DMS79 treated with DMSO at 0.1 percent for 48 hours (cell line): ENCODE results near the gene TTLL10.
A peak's percentile ranks its signal among the peaks of the same experiment; 100 is the strongest.
"Not testable (repeated sequence)": the region's sequence is repeated elsewhere in the genome, so short reads cannot be mapped to it uniquely, and the experiment has no call there.

Source experiments
- DNase-seq: peaks from one replicate; lab custom pipeline; 2025; lab: John Stamatoyannopoulos, UW

Gene TTLL10

DNA sequence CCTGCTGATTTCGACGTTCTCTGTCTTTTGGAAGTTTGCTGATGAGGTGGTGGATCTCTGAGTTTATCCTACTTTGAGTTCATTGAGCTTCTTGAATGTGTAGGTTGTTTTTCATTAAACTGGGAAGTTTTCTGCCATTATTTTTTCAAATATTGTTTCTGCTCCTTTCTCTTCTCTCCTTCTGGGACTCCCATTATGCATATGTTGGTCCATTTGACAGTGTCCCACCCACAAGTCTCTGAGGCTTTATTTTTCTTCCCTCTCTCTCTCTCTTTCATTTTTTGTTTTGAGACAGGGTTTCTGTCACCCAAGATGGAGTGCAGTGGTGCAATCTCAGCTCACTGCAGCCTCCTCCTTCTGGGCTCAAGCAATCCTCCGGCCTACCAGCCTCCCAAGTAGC, 21.0 kb downstream of the TTLL10 start:
- no peak for DNase-seq

DNA sequence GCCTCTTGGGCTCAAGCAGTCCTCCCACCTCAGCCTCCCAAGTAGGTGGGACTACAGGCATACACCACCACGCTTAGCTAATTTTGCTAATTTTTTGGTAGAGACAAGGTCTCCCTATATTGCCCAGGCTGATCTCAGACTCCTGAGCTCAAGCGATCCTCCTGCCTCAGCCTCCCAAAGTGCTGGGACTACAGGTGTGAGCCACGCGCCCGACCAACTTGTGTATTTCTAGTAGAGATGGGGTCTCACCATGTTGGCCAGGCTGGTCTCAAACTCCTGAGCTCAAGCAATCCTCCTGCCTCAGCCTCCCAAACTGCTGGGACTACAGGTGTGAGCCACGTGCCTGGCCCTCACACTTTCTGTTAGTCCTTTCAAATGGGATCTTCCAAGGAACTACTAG, 22.0 kb downstream of the TTLL10 start:
- not testable (repeated sequence) for DNase-seq

DNA sequence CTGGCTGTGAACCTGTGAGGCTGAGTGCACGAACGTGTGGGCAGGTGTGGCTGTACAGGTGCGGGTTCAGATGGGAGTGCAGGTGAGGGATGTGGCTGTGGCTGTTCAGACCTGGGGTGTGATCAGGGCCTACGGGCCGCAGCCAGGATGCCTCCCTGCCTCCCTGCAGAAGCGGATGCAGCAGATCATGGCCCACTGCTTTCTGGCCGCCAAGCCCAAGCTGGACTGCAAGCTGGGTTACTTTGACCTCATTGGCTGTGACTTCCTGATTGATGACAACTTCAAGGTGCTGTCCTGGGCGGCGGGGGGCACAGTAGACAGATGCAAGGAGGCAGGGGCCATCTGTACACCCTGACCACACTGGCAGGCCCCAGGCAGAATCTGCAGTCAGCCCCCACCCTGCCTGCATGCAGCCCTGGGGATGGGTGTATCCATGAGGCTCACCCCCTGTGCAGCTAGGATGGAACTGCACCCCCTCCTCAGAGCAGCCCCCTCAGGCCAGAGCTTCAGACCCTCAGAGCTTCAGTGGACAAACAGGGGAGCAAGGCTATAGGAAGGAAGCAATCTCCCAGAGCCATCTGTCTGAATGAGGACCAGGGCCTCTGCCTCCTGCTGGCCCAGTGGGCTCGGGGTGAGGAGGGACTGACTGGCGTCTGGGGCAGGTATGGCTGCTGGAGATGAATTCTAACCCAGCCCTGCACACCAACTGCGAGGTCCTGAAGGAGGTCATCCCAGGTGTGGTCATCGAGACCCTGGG, 22.9 kb downstream of the TTLL10 start:
- no peak for DNase-seq

DNA sequence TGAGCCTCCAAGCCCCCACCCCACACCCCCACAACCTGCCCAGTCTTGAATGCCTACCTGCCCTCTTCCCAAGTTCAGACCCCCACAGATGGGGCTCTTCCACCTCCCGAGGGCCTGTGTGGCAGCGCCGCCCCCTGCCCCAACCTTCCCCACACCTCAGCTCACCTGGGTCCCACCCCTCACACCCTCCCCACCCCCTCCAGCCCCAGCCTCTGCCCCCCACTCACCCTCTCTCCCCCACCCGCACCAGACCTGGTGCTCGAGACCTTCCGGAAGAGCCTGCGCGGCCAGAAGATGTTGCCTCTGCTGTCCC, 23.5 kb downstream of the TTLL10 start:
- no peak for DNase-seq

DNA sequence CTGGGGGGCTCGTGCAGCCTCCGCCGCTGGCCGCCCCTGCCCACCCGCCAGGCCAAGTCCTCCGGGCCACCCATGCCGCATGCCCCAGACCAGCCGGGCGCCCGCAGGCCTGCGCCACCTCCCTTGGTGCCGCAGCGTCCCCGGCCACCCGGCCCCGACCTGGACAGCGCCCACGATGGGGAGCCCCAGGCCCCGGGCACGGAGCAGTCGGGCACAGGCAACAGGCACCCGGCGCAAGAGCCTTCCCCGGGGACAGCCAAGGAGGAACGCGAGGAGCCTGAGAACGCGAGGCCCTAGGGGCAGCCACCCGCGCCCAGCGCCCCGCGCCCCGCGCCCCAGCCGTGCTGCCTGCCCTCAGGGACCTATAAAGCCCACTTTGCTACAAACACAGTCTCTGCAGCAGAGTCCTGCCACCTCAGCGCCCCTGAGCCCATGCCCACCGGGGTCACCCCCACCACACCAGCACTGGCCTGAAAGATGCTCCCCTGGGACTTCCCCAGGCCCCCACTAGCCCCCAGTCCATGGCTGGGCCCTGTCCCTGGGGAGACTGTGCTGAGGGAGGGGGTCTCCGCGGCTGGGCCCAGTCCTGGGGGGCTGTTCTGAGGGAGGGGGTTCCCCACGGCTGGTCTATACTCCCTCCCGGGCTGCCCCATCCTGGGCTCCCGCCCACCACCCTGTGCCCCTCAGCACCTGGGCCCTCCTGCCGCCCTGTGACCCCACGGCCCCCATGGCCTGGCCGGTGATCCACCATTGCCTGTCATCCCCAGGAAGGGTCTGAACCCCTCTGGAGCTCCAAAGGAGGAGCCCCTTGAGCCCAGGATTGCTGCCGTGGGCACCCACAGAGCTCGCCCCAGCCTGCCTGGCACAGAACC, 24.1 kb downstream of the TTLL10 start:
- DNase-seq = no peak

DNA sequence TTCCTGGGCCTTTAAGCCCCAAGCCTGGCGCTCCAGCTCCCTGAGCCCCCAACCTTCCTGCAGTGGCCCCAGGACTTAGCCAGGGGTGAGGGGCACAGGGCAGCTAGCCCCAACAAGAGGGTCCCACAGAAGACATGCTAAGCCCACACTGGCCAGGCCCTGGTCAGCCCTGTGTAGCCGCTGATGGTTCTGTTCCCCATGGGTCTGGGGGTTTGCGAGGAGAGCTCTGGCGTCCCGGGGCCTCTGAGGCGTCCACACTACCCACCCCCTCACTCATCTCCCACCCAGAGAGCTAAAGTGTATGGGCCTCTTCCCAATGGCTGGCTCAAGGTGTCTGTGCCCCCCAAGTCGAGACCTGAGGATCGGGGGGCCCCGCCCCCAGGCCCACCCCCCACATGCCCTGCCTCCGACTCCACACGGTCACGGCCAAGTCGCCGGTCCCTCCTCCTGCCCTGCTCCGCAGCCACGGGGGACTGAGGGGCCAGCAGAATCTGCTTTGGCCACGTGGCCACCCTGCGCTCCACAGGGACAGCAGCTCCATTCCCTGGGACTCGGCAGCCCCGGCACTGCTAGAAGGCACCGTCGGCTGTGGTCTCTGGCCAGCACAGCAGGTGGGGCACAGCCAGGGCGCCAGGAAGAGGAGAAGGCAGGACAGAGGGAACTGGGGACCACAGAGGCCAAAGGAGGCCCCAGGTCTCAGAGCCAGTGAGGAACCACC, 24.9 kb downstream of the TTLL10 start:
- no peak for DNase-seq

DNA sequence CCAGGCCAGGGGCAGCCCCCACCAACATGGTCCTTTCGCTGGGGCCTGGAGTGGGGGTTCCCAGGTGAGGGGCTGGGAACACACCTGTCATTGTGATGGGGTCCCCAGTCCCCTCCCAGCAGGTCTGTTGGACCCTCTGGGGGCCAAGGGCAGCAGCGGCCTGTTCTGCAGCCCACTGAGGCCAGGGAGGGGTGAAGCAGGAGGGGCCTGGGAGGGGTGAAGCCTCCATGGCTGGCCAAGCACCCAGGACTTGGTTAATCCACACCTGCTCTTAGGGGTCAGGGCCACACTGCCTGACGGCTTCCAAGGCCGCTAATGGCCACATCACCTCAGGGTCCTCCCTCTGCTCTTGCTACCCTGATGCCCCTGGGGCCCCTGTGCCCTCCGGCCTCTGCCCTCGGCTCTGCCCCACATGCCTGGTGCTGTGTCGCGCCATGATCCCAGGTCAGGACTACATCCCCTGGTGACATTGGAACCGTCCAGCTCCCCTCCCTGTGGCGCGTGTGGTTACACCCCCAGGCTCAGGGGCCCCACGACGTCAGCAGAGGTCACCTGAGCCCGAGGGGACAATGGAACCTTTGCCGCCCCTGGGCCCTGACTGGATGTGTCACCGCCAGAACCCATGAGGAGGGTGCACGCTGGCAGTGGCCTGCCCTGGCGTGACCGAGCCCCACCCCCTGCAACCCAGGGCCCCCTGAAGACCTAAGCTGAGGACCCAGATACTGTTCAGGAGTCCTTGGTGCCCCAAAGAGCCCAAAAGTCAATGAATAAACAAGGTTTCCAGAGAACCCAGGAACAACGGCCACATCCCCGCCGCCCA, 25.7 kb downstream of the TTLL10 start:
- no peak for DNase-seq

DNA sequence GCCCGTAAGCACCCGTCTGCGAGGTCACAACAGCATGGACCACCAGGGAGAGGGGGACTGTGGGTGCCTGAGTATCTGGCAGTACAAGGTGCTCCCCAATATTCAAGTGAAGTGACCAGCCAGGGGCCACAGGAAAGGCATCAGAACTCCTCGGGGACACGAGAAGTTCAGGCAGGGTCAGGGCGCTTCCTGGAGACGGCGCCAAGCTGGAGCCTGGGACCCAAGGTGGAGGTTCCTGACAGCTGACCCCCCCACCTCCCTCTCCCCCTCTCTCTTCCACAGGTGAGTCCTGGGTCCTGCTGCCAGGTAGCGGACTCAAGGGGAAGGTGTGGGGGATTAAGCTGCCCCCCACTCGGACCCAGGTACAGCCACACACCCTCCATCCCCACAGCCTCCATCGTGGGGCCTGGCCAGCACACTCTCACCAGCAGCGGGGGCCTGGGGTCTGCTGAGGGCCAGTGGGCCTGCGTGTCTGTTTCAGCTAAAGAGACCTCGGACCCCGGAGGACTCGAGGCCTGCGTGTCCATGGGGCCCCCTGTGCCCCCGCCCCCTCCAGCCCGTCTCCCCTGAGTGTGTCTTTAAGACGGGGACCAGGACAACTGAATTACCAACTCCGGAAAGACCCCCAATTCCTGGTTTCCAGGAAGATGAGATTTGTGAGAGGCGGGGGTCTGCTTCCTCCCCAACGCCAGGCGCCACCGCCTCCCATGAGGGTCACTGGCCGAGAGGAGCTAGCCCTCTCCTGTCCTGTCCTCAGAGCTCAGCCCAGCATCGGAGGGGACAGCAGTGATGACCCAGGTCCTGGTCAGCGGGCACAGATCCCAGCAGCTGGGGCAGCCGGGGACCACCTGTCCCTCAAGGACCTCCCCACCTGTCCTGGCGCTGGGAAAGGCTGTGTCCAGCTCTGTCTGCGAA, 26.5 kb downstream of the TTLL10 start:
- no peak for DNase-seq

DNA sequence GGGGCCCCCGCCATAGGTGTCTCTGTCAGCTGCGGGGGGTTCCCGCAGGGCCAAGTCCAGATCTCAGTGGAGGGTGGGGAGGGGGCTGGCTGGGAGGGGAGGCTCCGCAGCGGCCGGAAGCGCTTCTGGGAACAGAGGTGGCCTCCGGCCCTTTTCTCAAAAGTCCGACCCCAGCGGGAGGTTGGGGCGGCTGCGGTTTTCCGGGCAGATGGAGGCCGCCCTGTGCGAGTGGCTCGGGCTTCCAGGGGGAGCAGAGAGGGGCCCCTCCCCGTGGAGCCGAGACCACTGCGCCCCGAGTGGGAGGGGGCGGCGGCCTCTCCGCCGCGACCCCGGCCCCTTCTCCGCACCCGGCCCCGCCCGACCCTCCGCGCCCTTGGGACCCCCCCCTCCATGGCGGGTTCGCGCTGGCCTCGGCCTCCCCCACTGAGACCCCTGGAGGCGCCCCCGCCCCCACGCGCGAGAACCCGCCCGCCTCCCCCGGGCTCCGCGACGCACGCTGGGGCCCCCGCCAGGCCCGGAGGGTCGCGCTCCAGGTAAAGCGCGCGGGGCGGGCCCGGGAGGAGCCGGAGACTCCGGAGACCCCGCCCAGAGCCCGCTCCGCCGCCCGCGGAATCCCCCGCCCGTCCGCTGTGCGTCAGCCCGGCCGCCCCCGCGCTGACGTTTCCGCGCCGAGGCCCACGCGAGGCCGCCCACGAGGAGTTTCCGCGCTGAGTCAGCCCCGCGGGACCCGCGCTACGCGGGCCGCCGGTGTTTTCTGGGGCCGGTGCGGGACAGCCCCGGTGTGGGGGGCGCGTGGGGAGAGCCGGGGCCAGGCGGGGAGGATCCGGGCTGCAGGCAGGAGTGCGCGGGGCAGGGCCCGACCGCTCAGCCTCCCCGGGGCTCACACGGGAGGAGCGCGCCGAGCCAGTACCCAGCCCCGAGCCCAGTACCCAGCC, 27.5 kb downstream of the TTLL10 start:
- DNase-seq = peak; percentile 22

DNA sequence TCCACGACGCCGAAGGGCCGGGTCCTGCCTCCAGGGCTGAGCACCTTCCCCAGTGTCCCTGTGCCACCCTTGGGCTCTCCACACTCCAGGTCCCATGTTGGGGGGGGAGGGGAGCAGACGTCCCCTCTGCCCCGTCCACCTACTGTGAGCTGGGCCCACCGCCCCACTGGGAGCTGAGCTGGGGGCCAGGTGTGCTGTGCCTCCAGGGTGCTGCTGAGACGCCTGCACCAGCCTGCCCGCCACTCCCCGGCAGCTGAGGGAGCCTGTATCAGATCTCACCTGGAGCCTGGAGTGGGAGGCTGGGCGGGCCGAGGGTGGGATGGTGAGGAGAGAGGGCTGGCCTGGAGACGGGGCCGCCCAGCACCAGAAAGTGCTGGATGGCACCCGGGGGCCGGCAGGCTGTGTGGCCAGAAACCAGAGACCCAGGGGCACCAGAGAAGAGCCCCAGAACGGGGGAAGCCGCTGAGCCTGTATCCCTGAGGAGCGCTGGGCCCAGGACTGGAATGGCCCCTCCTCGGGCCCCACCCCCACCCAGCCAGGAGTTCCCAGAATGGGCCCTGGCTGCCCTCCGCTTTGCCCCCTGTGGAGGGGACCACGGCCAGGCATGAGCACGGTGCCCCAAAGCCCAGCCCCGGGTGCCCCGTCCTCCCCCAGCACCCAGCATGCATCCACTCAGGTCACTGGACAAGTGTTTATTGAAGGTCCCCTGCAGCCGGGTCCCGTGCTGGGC, 29.3 kb downstream of the TTLL10 start:
- DNase-seq = no peak

DNA sequence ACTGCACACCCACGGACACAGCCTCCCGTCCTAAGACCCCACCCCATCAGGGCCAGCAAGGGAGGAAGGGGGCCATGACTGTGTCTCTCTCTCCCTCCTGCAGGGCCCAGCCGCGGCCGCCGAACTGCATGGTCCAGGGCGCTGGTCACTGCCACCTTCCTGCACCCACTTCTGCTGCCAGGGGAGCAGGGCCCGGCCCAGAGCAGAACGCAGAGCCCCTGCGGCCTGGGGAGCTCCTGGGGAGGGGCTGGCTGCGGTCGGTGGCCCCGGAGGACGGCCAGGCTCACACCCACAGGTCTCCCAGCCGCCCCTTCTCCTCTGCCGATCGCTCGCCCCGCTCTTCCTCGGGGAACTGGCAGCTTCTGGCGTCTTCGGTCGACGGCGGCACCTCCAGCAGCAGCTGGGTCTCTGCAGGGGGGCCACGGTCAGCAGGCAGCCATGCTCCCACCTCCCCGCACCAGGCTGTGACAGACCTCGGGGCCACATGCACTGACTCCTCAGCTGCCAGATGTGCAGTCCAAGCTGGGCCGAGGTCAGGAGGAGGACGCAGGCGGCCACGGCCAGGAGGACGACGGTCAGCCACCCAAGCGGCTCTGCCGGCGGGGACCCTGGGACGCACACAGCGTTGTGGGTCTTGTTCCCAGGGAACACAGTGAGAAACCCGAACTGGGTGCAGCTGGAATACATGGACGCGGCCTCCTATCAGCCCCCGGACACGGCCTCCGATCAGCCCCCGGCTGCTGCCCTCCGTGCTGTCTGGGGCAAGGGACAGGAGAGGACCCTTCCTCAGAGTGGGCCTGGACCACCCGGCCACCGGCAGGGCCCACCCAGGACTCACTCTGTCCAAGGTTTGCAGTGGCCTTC, 30.1 kb downstream of the TTLL10 start:
- no peak for DNase-seq

DNA sequence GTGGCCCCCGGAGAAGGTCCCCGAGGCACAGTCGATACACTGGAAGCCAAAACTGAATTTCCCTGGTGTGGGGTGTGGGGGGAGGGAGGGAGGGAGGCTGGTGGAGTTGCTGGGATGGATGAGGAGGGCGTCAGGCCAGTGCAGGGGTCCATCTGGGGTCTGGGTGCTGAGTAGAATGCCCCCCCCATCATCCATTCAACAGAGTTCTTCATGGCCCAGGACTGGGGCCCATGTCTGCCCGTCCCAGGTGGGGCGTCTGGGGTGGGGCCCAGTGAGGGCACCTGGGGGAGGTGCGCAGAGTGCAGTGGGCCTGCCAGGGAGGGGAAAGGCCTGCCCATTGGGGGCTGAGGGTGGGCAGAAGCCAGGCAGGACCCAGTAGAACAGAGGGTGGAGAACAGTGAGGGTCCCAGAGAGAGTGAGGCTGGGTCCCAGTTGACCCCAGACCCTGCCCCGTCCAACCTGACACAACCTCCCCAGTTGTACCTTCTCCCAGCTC, 30.8 kb downstream of the TTLL10 start:
- DNase-seq = no peak

DNA sequence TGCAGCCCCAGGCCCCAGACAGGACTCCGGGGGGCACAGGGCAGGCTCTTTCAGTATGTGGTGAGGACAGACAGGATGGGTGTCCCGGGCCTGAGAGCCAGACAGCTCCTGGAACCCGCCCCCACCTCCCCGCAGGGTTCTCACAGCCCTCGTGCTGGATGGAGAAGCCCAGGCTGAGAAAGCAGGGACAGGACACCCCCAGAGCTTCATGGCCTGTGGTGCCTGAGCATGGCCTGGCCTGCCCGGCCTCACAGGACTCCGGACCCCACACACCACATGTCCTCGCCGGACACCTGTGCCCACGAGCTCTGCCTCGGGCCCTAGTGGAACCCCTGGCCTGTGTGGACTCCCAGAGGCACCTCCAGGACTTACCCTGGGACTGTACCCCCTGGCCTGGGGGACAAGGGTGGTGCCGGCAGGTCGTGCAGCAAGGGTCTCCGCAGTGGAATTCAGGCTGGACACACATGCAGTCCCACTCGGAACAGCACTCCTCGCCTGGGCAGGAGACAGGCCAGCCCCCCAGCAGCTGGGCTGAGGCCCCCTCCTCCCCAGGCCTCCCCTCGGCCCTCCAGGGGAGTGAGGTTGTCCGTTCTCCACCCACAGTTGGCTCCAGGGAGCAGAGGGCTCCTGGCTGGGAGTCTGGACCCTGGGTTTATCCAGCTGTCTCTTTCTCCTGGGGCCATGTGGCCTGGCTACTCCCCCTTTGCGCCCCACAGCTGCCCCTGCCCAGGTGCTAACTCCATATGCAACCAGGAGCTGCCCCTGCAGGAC, 31.5 kb downstream of the TTLL10 start:
- DNase-seq = no peak

DNA sequence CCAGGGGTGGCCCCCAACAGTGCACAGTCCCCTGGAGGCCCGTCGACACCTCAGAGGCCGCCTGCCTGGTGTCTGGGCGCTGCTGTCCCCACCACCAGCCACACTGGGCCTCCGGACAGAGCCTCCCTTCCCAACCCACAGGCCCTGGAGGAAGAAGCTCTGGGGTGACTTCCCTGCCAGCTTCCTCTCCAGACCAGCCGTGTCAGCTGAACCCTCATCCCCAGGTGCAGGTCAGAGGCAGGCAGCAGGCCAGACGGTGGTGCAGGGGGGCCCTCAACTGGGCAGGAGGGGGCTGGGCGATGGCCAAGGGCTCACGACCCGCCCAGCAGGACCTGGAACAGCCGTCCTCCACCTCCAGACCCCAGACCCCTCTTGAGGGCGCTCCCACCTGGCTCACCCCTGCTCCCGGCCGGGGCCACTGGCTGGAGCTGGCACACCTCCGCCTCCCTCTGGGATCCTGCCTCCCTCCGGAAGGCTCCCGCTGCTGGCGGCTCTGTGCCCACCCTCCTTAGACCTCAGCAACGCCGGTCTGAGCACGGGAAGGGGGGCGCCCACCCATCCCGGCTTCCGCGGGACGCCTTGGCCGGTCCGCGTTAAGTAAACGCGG, 32.2 kb downstream of the TTLL10 start:
- peak; percentile 21 for DNase-seq

DNA sequence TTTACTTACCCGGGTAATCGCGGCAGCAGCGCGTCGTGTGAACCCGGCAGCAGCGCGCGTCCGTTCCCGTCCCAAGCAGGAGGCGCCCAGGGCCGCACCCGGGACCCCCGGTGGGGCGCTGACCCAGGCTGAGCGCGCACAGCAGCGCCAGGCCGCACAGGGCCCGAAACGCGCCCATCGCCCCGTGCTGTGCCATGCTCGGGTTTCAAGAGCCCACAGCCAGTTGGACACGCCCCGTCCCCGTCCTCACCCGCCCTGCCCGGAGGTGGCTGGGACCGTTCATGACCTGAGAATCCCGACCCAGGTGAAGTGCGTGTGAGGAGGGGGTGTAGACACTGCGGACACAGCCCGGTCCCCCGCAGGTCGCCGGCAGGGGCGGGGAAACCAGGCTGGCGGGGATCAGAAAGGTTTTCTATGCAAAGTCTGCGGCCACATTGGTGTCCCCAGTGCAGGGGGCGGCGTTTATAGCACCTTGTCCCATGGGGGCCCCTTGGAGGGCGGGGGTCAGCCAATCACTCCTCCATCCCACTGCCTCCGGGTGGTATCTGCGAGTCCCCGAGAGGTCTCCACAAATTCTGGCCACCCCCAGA, 32.8 kb downstream of the TTLL10 start, which contains the start of gene TNFRSF18:
TNFRSF18 (minus strand) TSS at position 217 of the 590 bp plus-strand sequence; CDS start at position 196, 21 bp downstream.
- DNase-seq = peak; percentile 53

DNA sequence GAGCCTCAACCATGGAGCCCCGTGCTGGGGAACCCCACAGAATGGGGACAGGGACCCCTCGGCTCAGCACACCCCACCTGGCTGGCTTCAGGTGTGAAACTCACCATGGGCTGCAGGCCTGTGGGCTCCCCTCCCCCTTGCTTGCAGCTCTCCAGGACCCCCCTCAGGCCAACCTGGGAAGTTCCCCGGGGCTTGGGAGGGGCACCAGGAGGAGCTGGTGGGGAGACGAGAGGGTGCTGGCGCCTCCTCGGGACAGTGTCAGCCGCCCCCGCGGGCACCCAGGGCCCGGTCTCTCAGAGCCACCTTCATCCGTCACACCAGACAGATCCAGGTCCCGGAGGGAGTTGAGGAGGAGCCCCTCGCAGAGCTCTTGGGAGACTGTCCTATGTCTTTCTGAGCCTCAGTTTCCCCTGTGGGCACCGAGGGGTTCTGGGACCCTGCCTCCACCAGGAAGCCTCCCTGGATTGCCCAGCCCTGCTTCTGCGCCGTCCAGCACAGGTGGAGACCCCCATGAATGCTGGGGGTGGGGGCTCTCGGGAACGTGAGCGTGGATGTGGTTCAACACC, 33.4 kb downstream of the TTLL10 start:
- DNase-seq = no peak
